ENCODE results near the gene UBE3A.

GRCh38 chr15:25331404-25331803 is 107.4 kb downstream of the UBE3A start:
- TF ChIP-seq REST (IDR thresholded peaks at IDR 0.05; ENCODE audit: insufficient read depth in 1 of 2, low read depth in 2 of 2, low read length in 2 of 2) (no peak), POLR2AphosphoS5 (IDR thresholded peaks at IDR 0.05; ENCODE audit: low read depth, low read length) (no peak)

Measured in PFSK-1 (cell line).